ENCODE measurements around the gene TM7SF3.

The TM7SF3 gene

DNA sequence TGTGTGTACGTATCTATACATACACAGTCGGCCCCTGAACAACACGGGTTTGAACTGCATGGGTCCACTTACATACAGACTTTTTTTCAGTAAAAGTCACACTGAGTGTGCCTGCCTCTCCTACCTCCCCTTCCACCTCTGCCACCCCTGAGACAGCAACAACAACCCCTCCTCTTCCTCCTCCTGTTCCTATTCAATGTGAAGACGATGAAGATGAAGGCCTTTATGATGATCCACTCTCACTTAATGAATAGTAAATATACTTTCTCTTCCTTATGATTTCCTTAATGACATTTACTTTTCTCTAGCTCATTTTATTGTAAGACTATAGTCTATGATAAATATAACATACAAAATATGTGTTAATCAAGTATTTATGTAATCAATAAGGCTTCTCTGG, 25.5 kb downstream of the TM7SF3 start:
- H3K4me3 ChIP-seq (ENCODE audit: low read depth, low read length): no peak overlapping the region
- TF ChIP-seq, protein P1, sequence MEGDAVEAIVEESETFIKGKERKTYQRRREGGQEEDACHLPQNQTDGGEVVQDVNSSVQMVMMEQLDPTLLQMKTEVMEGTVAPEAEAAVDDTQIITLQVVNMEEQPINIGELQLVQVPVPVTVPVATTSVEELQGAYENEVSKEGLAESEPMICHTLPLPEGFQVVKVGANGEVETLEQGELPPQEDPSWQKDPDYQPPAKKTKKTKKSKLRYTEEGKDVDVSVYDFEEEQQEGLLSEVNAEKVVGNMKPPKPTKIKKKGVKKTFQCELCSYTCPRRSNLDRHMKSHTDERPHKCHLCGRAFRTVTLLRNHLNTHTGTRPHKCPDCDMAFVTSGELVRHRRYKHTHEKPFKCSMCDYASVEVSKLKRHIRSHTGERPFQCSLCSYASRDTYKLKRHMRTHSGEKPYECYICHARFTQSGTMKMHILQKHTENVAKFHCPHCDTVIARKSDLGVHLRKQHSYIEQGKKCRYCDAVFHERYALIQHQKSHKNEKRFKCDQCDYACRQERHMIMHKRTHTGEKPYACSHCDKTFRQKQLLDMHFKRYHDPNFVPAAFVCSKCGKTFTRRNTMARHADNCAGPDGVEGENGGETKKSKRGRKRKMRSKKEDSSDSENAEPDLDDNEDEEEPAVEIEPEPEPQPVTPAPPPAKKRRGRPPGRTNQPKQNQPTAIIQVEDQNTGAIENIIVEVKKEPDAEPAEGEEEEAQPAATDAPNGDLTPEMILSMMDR (IDR thresholded peaks at IDR 0.05; ENCODE audit: insufficient read depth, low read length, missing control alignments): no peak
- no peak for DNase-seq (ENCODE audit: low read depth, low spot score)
- ChIA-PET CTCF (interaction anchor here (1.4 kb wide), 1 partner anchor 25 kb away, joined by 3 read pairs; no protein-coding TSS in a partner anchor), POLR2A (no interaction called here)

DNA sequence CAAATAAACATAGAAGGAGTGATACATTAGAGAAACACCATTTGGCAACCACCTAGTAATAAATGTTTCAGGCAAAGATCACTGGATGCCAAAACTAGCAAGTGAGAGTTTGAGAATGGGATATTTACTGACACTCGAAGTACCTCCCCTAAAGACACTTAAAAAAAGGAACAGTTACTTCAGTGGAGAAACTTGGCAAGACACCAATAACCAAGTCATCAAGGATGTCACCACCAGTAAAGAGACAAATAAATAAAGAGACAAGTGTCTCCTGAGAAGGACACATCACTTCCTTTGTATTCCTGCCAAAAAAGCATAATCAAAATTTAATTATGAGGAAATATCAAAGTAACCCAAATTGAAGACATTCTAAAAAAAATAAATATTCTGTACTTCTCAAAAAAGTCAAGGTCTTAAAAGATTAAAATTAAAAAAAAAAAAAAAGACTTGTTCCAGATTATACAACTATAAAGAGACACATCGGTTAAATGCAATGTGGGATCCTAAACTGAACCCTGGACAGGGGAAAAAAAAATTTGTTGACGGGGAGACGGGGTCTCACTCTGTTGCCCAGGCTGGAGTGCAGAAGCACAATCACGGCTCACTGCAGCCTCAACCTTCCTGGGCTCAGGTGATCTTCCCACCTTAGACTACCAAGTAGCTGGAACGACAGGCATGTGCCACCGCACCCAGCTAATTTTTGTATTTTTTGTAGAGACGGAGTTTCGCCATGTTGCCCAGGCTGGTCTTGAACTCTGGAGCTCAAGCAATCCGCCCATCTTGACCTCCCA, 26.4 kb downstream of the TM7SF3 start:
- TF ChIP-seq, protein P1 (IDR thresholded peaks at IDR 0.05; ENCODE audit: insufficient read depth, low read length, missing control alignments): no peak
- CTCF ChIA-PET: interaction anchor here (1.4 kb wide), 1 partner anchor 26 kb away, joined by 3 read pairs; no protein-coding TSS in a partner anchor
- no peak for DNase-seq (ENCODE audit: low read depth, low spot score)
- POLR2A ChIA-PET: no interaction called here
- H3K4me3 ChIP-seq (ENCODE audit: low read depth, low read length): no peak overlapping the region

GRCh38 chr12:26982866-26983265, 31.3 kb downstream of the TM7SF3 start:
- DNase-seq (ENCODE audit: low read depth, low spot score): no peak
- ChIA-PET CTCF (no interaction called here), POLR2A (no interaction called here)
- no peak overlapping the region for H3K4me3 ChIP-seq (ENCODE audit: low read depth, low read length)
- TF ChIP-seq, protein P1 (IDR thresholded peaks at IDR 0.05; ENCODE audit: insufficient read depth, low read length, missing control alignments): no peak

DNA sequence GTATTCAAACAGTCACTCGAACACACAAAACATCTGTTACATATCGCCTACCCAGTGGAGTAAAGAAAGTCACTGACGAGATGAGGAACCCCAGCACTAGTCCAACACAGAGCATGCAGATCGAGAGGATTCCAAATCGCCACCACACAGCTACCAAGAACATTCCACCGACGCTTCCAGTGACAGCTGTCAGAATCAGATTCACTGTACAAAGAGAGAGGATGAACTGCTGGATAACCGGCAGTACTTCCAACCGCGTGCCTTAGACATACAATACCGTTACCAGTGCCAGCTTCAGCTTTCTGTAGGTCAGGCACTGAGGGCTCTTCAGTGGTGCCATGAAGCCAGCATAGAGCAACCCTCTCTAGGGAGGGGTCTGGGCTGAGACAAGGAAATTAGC, 34.5 kb downstream of the TM7SF3 start:
- POLR2A ChIA-PET: no interaction called here
- TF ChIP-seq, protein P1 (IDR thresholded peaks at IDR 0.05; ENCODE audit: insufficient read depth, low read length, missing control alignments): no peak
- CTCF ChIA-PET: no interaction called here
- no peak for DNase-seq (ENCODE audit: low read depth, low spot score)
- no peak overlapping the region for H3K4me3 ChIP-seq (ENCODE audit: low read depth, low read length)

GRCh38 chr12:26978801-26979200, 35.4 kb downstream of the TM7SF3 start:
- POLR2A ChIA-PET: no interaction called here
- H3K4me3 ChIP-seq (ENCODE audit: low read depth, low read length): no peak overlapping the region
- TF ChIP-seq, protein P1 (IDR thresholded peaks at IDR 0.05; ENCODE audit: insufficient read depth, low read length, missing control alignments): no peak
- CTCF ChIA-PET: no interaction called here
- DNase-seq (ENCODE audit: low read depth, low spot score): no peak

DNA sequence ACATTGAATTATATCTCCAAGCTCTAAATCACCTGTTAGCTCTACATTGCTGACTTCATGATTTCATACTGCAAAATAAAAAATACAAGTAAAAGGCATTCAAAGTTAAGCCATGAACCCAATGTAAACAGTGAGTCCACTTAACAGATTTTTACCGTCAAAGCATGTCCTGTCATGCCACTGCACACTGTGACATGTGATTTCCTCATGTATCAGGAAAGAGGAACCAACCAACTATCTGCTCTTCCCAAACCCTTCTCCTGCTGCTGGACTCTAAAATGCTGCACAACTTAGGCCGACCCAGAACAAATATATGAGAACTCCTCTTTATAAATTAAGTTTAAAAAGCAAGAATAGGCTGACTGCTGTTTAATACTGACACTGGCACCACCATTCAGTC, 37.5 kb downstream of the TM7SF3 start:
- POLR2A ChIA-PET: interaction anchor here (0.6 kb wide), 1 partner anchor 188 kb away, joined by 4 read pairs; no protein-coding TSS in a partner anchor

More for the DNA sequence above, 37.5 kb downstream of the TM7SF3 start:
- DNase-seq (ENCODE audit: low read depth, low spot score): no peak
- CTCF ChIA-PET: interaction anchor here (1.2 kb wide), 1 partner anchor 15 kb away, joined by 3 read pairs; no protein-coding TSS in a partner anchor
- H3K4me3 ChIP-seq (ENCODE audit: low read depth, low read length): no peak overlapping the region
- TF ChIP-seq, protein P1 (IDR thresholded peaks at IDR 0.05; ENCODE audit: insufficient read depth, low read length, missing control alignments): no peak
